SKM-1 treated with dmso at 0.1 percent for 144 hours (cell line): ENCODE data around the gene C6orf52.
"Not testable (repeated sequence)": the region's sequence is repeated elsewhere in the genome, so short reads cannot be mapped to it uniquely, and the experiment has no call there.

Experiments
- DNase-seq: peaks from one replicate; lab custom pipeline; 2025; ENCODE audit not compliant: unreplicated experiment; lab: John Stamatoyannopoulos, UW

C6orf52 gene

DNA sequence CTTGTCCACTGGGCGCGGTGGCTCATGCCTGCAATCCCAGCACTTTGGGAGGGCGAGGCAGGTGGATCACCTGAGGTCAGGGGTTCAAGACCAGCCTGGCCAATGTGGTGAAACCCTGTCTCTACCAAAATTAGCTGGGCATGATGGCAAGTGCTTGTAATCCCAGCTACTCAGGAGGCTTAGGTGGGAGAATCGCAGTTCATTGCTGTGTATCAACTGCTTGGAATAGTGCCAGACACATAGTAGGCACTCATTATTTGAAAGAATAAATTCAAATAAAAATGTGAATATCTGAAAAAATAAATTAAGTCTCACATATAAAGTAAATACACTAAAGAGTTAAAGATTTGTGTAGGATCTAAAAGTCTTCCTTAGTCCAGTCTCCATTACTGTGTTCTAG lies 2.2 kb upstream of the C6orf52 start:
- no peak for DNase-seq

DNA sequence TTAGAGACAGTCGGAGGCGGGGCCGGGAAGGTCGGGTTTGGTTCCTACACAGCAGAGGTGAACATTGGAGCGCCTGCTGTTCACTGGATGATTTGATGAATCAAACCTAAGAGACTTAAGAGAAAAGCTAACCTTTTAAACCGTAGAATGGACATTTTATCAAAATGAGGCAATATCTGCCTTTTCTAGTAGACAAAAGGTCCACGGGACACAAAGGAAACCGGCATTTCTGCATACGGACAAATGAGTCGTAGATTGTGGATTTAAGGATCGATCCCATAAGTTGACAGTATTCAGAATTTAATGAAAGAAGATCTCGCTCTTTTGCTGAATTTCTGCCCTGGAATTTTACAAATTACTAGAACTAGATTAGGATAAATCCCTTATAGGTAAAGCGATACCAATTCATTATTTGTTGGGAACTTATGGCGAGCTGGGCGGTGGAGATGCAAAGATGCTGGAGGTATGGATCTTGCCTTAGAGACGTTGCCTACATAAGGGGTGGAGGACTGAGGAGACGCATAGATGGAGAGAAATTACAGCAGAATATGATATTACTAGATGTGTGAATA lies 756 bp upstream of the C6orf52 start:
- DNase-seq: no peak

DNA sequence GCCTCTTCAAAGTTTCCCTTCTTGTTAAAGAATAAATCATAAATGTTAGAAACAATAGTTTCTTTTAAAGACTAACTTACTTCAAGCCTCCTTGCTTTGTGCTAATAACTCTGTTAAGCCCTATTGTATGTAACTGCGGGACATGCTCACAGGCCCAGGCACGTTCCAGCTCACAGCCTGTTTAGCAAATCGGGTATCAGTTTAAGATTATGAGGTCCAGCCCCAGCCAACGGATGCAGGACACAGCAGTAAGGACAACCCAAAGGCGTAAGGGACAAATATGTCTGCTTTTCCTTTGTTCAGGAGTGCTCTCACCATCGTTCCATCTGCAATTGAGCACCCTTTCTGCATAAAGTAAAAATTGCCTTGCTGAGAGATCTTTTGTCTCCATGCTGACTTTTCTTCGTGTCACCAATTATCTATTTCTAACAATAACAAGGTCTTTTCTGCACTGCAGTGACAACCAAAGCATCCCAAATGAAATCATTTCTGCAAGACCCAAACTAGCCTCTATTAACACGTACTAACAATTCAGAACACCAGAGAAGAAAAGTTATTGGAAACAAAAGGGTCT lies 1.4 kb downstream of the C6orf52 start:
- no peak for DNase-seq

DNA sequence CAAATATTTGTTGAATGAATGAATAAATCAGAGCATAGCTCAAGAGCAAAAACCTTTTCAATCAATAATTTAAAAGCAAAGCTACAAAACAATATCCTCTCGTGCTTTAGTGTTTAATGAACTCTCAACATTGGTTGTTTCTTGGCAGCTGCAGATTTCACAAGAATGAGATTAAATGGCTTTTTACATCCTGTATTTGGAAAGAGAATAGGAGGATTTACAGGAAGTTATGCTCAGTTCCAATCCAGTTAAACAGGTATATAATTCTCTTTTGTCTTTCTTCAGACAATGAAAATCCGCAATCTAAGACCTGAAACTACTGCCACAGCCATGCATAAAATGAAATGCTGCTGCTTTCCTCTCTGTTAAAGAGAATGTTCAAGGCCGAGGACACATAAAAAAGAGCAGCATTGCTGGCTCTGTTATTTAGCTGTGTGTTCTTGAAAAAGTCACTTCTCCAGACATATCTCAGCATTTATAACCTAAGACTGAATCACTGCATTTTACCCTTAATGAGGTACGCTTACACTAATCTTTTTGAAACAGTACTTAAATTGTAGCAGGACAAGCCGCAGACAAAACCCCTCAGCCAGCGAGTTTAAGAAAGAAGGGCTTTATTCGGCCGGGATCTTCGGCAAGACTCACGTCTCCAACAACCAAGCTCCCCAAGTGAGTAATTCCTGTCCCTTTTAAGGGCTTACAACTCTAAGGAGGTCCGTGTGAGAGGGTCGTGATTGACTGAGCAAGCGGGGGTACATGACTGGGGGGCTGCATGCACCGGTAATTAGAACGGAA lies 3.6 kb downstream of the C6orf52 start:
- DNase-seq: peak; percentile 19

- DNase-seq: no peak
These were observed 6.8 kb downstream of the C6orf52 start for GRCh38 chr6:10687582-10687981.

DNA sequence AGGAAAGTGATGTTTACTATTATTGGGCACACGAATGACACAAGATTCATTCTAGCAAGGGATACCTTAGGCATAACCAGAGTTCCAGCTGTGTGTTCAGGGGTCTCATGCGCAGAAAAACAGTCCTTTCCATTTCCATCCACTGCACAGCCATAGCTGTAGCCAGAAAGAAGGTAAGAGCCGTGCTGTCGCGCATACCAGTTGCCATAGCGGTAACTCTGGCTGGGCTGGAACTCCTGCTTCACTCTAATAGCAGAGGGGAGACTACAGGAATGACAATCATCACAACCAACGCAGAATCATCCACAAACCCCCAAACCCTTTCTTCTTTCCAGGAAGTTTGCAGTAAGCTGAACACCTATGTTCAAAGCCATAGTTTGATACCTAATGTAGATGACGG lies 7.5 kb downstream of the C6orf52 start:
- no peak for DNase-seq

DNA sequence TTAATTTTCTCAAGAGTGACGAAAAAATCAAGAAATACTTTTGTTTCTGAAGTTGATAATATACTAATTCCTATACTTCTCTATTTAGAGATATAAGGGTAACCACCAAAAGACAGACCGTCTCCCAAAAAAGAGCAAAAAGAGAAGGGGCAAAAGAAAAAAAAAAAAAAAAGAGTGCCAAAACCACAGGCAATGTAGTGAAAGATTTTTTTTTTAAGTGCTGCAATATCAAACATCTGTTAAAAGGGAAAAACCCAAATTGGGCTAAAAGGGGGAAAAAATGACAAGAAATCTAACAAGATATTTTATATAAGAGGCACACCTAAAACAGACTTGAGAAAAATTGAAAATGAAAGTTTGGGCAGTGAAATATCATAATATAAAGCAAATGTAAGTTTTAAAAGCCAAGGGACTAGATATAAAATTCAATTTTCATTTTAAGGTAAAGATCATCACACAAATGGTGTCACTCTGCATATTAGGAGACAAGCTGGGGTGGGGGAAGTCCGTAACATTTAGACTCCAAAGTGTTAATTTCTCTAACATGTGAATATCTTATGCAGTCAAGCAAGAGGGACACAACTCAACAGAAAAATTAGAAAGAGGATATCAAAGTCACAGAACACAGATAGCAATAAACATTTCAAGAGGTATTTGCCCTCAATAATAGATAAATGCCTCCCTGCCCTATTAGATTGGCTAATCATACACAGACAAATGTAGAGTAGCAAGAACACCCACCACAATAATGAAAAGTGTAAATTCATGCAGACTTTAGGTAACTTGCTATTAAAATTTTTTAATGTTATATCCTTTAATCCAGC lies 9.1 kb downstream of the C6orf52 start:
- no peak for DNase-seq

DNA sequence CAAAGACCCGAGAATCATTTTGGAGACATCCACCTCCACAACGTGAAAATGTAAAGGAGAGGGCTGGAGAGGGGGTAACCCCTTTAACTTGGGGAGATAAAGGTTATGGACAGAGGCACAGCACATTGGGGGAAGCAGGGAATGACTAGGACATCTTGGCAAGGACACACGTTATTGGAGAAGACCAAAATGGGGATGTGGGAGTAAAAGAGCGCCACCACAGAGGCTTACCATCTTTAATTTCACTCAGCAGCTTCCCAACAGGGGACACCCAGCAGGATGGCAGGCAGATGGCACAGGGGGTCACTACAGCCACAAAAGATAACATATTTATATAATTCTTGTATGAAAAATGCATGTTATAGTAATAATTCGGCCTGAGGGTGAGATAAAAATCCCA lies 9.8 kb downstream of the C6orf52 start:
- DNase-seq: no peak

GRCh38 chr6:10682355-10682988 lies 11.9 kb downstream of the C6orf52 start:
- no peak for DNase-seq

DNA sequence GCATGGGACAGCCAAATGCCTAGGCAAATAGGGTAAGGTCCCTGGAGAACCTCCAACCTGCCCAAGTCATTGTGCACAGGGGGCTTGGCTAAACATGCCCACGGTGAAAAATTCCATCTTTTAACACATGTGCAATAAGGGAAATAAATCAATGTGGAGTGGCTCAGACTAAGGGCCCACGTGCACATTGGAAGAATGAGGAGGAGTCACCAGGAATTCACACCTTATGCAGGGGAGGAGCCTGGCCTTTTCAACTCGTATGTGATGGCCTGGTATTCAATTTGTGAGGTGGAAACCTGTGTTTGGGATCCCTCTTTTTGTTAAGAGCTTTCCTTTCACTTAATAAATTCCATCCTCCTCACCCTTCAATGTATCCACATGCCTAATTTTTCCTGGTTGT lies 12.6 kb downstream of the C6orf52 start:
- DNase-seq: no peak

GRCh38 chr6:10678456-10678855 lies 16.0 kb downstream of the C6orf52 start:
- no peak for DNase-seq

- no peak for DNase-seq
These were observed 18.0 kb downstream of the C6orf52 start for GRCh38 chr6:10676403-10676802.

GRCh38 chr6:10668126-10668917 lies 26.1 kb downstream of the C6orf52 start:
- no peak for DNase-seq

DNA sequence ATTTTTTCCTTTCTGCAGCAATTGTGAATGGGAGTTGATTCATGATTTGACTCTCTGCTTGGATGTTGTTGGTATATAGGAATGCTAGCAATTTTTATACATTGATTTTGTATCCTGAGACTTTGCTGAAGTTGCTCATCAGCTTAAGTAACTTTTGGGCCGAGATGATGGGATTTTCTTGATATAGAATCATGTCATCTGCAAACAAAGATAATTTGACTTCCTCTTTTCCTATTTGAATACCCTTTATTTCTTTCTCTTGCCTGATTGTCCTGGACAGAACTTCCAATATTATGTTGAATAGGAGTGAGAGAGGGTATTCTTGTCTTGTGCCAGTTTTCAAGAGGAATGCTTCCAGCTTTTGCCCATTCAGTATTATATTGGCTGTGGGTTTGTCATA lies 28.8 kb downstream of the C6orf52 start:
- DNase-seq: not testable (repeated sequence)

GRCh38 chr6:10662742-10663141 lies 31.7 kb downstream of the C6orf52 start:
- DNase-seq: no peak

DNA sequence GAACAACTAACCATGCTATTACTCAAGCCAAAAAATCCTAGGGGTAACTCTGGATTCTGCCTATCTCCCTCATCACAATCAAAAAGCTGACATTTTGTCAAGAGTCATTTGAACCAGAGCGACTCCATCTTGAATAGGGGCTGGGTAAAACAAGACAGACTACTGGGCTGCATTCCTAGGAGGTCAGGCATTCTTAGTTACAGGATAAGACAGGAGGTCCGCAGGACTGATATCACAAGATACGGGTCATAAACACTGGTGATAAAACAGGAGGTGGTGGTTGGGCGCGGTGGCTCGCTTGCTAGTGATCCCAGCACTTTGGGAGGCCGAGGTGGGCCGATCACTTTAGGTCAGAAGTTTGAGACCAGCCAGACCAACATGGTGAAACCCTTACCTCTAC lies 32.2 kb downstream of the C6orf52 start:
- no peak for DNase-seq

GRCh38 chr6:10660431-10661191 lies 33.8 kb downstream of the C6orf52 start:
- DNase-seq: not testable (repeated sequence)

GRCh38 chr6:10659699-10660348 lies 34.6 kb downstream of the C6orf52 start:
- no peak for DNase-seq
